IMR-90 (cell line): Measurements from ENCODE around the gene CD151. TPM values are rescaled to one million over a fixed set of nuclear protein-coding genes. Genes with fewer than 3 reads are reported as not detected.

ENCODE experiments used
- ATAC-seq: fragments of 200-7000 bp; cut with Tn5 transposase; 2 replicates; pipeline ENCODE4 v1.9.1; 2020; ENCODE audit warnings: low read depth, mild to moderate bottlenecking, moderate library complexity
- BruUV-seq: library from RNA; stranded (reverse); fragments of 400-500 nt; replicated peaks from 2 replicates; lab custom pipeline; 2021; lab: Mats Ljungman, UMichigan
- CTCF ChIA-PET: fragments of 300-600 bp; formaldehyde crosslinking; extraction: SDS; loops from one replicate; lab custom pipeline; 2021; ENCODE audit warnings: antibody characterized with exemption; lab: Yijun Ruan, JAX
- POLR2A ChIA-PET: fragments of 300-600 bp; sonication (Branson Sonifier 250); formaldehyde crosslinking; loops from one replicate; lab custom pipeline; 2022; ENCODE audit warnings: antibody characterized with exemption; ENCODE audit not compliant: unreplicated experiment; lab: Charles Lee
- DNase-seq: peaks from one replicate; pipeline ENCODE4 v3.0.0; 2013
- H2AFZ ChIP-seq: replicated peaks from 2 replicates; pipeline ENCODE3; 2013; ENCODE audit warnings: low read length, mild to moderate bottlenecking; ENCODE audit not compliant: poor library complexity
- H2AK5ac ChIP-seq: 2 replicates; pipeline ENCODE4 v1.6.1; 2013; ENCODE audit warnings: low read depth, low read length, inconsistent platforms
- H2AK9ac ChIP-seq: replicated peaks from 2 replicates; pipeline ENCODE3; 2013; ENCODE audit warnings: mild to moderate bottlenecking, low read depth, low read length, moderate library complexity; ENCODE audit not compliant: poor library complexity
- H2BK120ac ChIP-seq: 2 replicates; pipeline ENCODE4 v1.6.1; 2013; ENCODE audit warnings: low read depth, low read length, inconsistent platforms
- H2BK15ac ChIP-seq: 3 replicates; pipeline ENCODE4 v1.6.1; 2013; ENCODE audit warnings: low read depth, low read length, inconsistent platforms
- H2BK20ac ChIP-seq: 2 replicates; pipeline ENCODE4 v1.6.1; 2013; ENCODE audit warnings: low read depth, mild to moderate bottlenecking, inconsistent platforms, low read length, moderate library complexity
- H2BK5ac ChIP-seq: 2 replicates; pipeline ENCODE4 v1.6.1; 2013; ENCODE audit warnings: mild to moderate bottlenecking, low read depth, low read length, inconsistent platforms; ENCODE audit not compliant: poor library complexity, severe bottlenecking
- H3K14ac ChIP-seq: replicated peaks from 2 replicates; pipeline ENCODE4 v1.6.1; 2013; ENCODE audit warnings: low read depth, low read length, inconsistent platforms
- H3K18ac ChIP-seq: 2 replicates; pipeline ENCODE4 v1.6.1; 2013; ENCODE audit warnings: low read depth, low read length, control low read depth
- H3K23ac ChIP-seq: 2 replicates; pipeline ENCODE4 v1.6.1; 2013; ENCODE audit warnings: low read depth, low read length, inconsistent platforms
- H3K27ac ChIP-seq: 2 replicates; pipeline ENCODE4 v1.5.1; 2013; ENCODE audit warnings: mild to moderate bottlenecking, control low read depth, low read length; ENCODE audit not compliant: insufficient read depth
- H3K27me3 ChIP-seq: 2 replicates; pipeline ENCODE4 v1.6.1; 2013; ENCODE audit warnings: low read length; ENCODE audit not compliant: control insufficient read depth, insufficient read depth
- H3K36me3 ChIP-seq: 2 replicates; pipeline ENCODE4 v1.6.1; 2013; ENCODE audit warnings: low read length, mixed read lengths; ENCODE audit not compliant: control insufficient read depth, insufficient read depth
- H3K4ac ChIP-seq: 2 replicates; pipeline ENCODE4 v1.6.1; 2013; ENCODE audit warnings: low read depth, low read length, inconsistent platforms
- H3K4me1 ChIP-seq: 2 replicates; pipeline ENCODE4 v1.6.1; 2013; ENCODE audit warnings: low read length, mixed read lengths; ENCODE audit not compliant: control insufficient read depth, insufficient read depth
- H3K4me2 ChIP-seq: 2 replicates; pipeline ENCODE4 v1.6.1; 2013; ENCODE audit warnings: low read depth, mild to moderate bottlenecking, control low read depth, low read length, moderate library complexity
- H3K4me3 ChIP-seq: 2 replicates; pipeline ENCODE4 v1.5.1; 2013; ENCODE audit warnings: low read depth, mild to moderate bottlenecking, control low read depth, low read length, moderate library complexity; ENCODE audit not compliant: insufficient read depth
- H3K56ac ChIP-seq: 2 replicates; pipeline ENCODE4 v1.6.1; 2013; ENCODE audit warnings: low read length, inconsistent platforms; ENCODE audit not compliant: insufficient read depth; ENCODE audit errors: extremely low read depth
- H3K79me1 ChIP-seq, 2 experiments: 2 replicates each; pipeline ENCODE4 v1.6.1; 2013; ENCODE audit warnings: low read length in 2 of 2, inconsistent platforms in 1 of 2, low read depth in 1 of 2
- H3K9ac ChIP-seq: 2 replicates; pipeline ENCODE4 v1.6.1; 2013; ENCODE audit warnings: low read depth, low read length, control low read depth
- H3K9me1 ChIP-seq: 2 replicates; pipeline ENCODE4 v1.6.1; 2013; ENCODE audit warnings: low read length, inconsistent platforms; ENCODE audit not compliant: insufficient read depth
- H3K9me3 ChIP-seq: 2 replicates; pipeline ENCODE4 v1.6.1; 2013; ENCODE audit warnings: low read length; ENCODE audit not compliant: control insufficient read depth, insufficient read depth
- H4K20me1 ChIP-seq: 2 replicates; pipeline ENCODE4 v1.6.1; 2013; ENCODE audit warnings: low read length, inconsistent platforms; ENCODE audit not compliant: insufficient read depth
- H4K5ac ChIP-seq: 2 replicates; pipeline ENCODE4 v1.6.1; 2013; ENCODE audit warnings: mild to moderate bottlenecking, low read depth, low read length, control low read depth
- H4K8ac ChIP-seq, 2 experiments: 2 replicates each; pipeline ENCODE4 v1.6.1; 2013; ENCODE audit warnings: low read depth in 2 of 2, low read length in 2 of 2, control low read depth in 1 of 2, inconsistent platforms in 1 of 2
- H4K91ac ChIP-seq: 2 replicates; pipeline ENCODE4 v1.6.1; 2013; ENCODE audit warnings: low read depth, low read length, inconsistent platforms; ENCODE audit not compliant: insufficient read depth
- BHLHE40 ChIP-seq: fragments of 150-350 bp; IDR thresholded peaks from 2 replicates; pipeline ENCODE4 v1.6.1; 2016; ENCODE audit warnings: mild to moderate bottlenecking, low read depth, low read length
- FOS ChIP-seq: fragments of 150-350 bp; IDR thresholded peaks from 2 replicates; pipeline ENCODE4 v1.6.1; 2016; ENCODE audit warnings: low read depth, low read length
- MAFK ChIP-seq: IDR thresholded peaks from 2 replicates; pipeline ENCODE4 v1.6.1; 2012; ENCODE audit warnings: low read depth, low read length, improper control_type of control experiment
- MAZ ChIP-seq: IDR thresholded peaks from 2 replicates; pipeline ENCODE4 v1.6.1; 2012; ENCODE audit warnings: low read depth, mild to moderate bottlenecking, low read length, improper control_type of control experiment, moderate library complexity, borderline replicate concordance
- POLR2A ChIP-seq: IDR thresholded peaks from 2 replicates; pipeline ENCODE4 v1.6.1; 2012; ENCODE audit warnings: mild to moderate bottlenecking, low read depth, low read length
- RFX5 ChIP-seq: IDR thresholded peaks from 2 replicates; pipeline ENCODE4 v1.8.0; 2012; ENCODE audit warnings: low read depth, mild to moderate bottlenecking, low read length, moderate library complexity
- USF2 ChIP-seq: fragments of 150-350 bp; IDR thresholded peaks from 2 replicates; pipeline ENCODE4 v1.6.1; 2017; ENCODE audit warnings: mild to moderate bottlenecking, antibody characterized with exemption, low read length, low read depth
- WGBS, 2 experiments: methylation state at CpG; one replicate each; pipeline versions ENCODE4 v1.1.5 to v1.1.7; 2013; ENCODE audit warnings: missing lambda C conversion rate in 2 of 2; ENCODE audit not compliant: insufficient read length in 1 of 2; ENCODE audit errors: extremely low coverage in 2 of 2; 5-methylcytosine and 5-hydroxymethylcytosine counted together
- dilution Hi-C: fragments of 300-500 bp; cut with HindIII; formaldehyde crosslinking; loops from one replicate; pipeline ENCODE4 v1.14.3; 2018; ENCODE audit warnings: low sequenced_read_pairs; ENCODE audit not compliant: unreplicated experiment
- in situ Hi-C: fragments of 300-500 bp; cut with MboI; formaldehyde crosslinking; loops from 3 replicates; pipeline ENCODE4 v1.14.3; 2019; ENCODE audit warnings: low sequenced_read_pairs, inconsistent platforms, mixed read lengths
- intact Hi-C: fragments of 100-400 bp; cut with micrococcal nuclease; formaldehyde crosslinking; loops from 2 replicates; pipeline ENCODE4 v1.10.0; 2022
- polyA plus RNA-seq, 3 experiments: library from polyadenylated mRNA; depleted of rRNA; stranded (reverse); fragments of >200 nt; gene quantifications; 2 replicates each; pipeline ENCODE4 v1.2.3, GENCODE V29; 2012; ENCODE audit warnings: low replicate concordance in 1 of 3
- total RNA-seq: library from RNA; depleted of rRNA; stranded (reverse); fragments of >200 nt; gene quantifications from 2 replicates; pipeline ENCODE4 v1.2.3, GENCODE V29; 2012

The CD151 gene
- total and polyA plus RNA-seq, 2 of the 4 experiments (the other 2 are of a cell fraction): 1,150 to 1,267 TPM

DNA sequence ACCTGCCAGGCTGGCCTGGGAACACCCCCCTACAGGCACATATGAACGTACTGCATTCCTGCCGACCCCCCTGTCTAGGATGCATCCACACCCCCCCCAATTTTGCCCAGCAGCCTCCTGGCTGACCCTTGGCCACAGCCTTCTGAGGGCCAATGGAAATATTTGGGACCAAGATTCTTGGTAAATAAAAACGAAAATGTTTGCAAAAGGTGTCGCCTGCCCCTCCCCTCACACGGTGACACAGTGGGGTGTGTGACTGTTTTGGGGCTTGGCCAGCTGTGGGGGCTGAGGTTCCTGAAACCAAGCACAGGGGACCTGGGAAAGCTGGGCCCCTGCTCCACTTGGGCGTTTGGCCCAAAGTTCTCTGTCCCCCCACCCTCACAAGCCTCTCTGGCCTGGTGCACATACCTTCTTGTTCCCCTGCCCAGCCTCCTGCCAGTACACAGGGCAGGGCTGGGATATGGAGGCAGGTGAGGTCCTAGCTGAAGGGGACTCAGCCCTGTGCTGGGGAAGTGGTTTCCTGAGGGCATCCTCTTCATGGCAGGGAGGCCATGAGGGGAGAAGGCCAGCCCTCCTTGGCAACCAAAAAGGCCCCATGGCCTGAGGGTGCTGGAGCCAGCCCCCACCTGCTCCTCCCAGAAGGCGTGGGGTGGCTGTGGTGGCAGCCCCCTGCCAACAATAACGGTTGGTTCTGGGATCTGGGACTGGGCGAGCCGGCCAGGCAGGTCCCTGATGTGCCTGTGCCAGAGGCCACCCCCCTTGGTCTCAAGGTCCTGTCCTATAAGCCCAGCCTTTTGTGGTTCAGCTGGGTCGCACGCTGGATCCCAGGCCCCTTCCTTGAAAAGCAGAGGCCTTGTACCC lies 7.2 kb upstream of the CD151 start:
- WGBS, 2 experiments: 93% methylated on average over 3 of the region's 12 CpGs; no CpG with 5 or more reads in 1 of the 2 experiments
- Histone ChIP-seq H3K79me1 (peaks cover 16 to 21% of the 10 kb centered on the region in 2 experiments), H2BK120ac (no peak overlapping the region), H3K9me3 (no peaks in the 10 kb centered on the region), H4K8ac (no peak overlapping the region), H3K4me1 (peaks cover 23% of the 10 kb centered on the region), H3K4me3 (no peak overlapping the region), H3K14ac (no peak overlapping the region), H4K91ac (no peak overlapping the region), H3K4me2 (no peak overlapping the region), H3K9me1 (peaks cover 13% of the 10 kb centered on the region), H4K20me1 (peaks cover 33% of the 10 kb centered on the region), H2AFZ (no peak overlapping the region), H3K18ac (no peak overlapping the region), H2BK5ac (no peak overlapping the region), H2BK20ac (no peak overlapping the region), H3K23ac (no peak overlapping the region), H2AK9ac (peak overlapping the region; percentile 24), H2AK5ac (no peak overlapping the region), H3K56ac (no peak overlapping the region), H3K36me3 (peaks cover 30% of the 10 kb centered on the region), H2BK15ac (no peak overlapping the region), H3K27ac (no peak overlapping the region), H3K9ac (no peak overlapping the region), H3K4ac (no peak overlapping the region), H3K27me3 (peaks cover 6% of the 10 kb centered on the region; the same call in 1 of the 2 replicates), H4K5ac (no peak overlapping the region)
- ChIA-PET POLR2A (interaction anchor here (0.6 kb wide), 1 partner anchor 10 kb away, joined by 3 read pairs; no protein-coding TSS in a partner anchor), CTCF (no interaction called here)
- dilution Hi-C loops (no loop called here), intact Hi-C loops (no loop called here), in situ Hi-C loops (no loop called here)
- ATAC-seq (no peak), DNase-seq (no peak)
- no peak for TF ChIP-seq RFX5
- TF ChIP-seq MAFK: no peak
- TF ChIP-seq POLR2A: peak; percentile 44; the same call in 1 of the 2 replicates
- no peak for TF ChIP-seq MAZ
- TF ChIP-seq BHLHE40: no peak
- TF ChIP-seq USF2: no peak
- no peak for TF ChIP-seq FOS
- BruUV-seq: no TSS peak
